ENCODE measurements around the gene EML2.

DNA sequence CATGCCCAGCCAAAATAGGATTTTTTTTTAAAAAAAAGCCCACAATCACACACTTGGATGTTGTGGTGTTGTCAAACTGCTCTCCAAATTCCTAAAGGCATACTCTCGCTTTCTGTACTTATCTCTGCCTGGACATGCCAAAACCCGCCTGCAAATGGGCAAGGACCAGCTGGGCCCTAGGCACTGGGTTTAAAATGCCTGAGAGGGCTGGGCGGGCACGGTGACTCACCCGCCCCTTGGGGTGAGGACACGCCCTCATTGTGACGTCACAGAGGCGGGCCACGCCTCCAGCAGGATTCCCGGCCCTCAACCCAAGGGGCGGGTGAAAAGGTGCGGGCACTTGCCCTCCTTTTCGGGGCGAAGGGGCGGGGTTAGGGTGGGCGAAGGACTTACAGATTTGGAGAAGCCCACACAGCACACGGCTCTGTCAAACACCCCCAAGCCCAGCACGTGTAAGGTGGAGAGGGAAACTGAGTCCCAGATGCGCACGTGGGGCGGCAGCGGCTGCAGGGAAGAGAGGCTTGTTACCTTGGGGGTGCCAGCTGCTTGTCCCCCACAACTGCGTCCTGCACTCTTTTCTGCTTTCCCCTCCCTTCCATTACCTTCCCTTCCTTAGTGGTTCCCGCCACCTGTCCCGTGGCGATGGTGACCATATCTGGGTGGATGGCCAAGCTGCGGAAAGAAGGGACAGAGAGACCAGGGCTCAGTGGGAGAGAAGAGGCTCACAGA lies 6.6 kb downstream of the EML2 start:
- TF ChIP-seq, protein P1, sequence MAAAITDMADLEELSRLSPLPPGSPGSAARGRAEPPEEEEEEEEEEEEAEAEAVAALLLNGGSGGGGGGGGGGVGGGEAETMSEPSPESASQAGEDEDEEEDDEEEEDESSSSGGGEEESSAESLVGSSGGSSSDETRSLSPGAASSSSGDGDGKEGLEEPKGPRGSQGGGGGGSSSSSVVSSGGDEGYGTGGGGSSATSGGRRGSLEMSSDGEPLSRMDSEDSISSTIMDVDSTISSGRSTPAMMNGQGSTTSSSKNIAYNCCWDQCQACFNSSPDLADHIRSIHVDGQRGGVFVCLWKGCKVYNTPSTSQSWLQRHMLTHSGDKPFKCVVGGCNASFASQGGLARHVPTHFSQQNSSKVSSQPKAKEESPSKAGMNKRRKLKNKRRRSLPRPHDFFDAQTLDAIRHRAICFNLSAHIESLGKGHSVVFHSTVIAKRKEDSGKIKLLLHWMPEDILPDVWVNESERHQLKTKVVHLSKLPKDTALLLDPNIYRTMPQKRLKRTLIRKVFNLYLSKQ (tag by site-specific recombination; IDR thresholded peaks at IDR 0.05; ENCODE audit: borderline replicate concordance) = no peak
- TF ChIP-seq OVOL3 (tag by site-specific recombination; IDR thresholded peaks at IDR 0.05) = no peak
- no peak for TF ChIP-seq CTCF (tag by site-specific recombination; IDR thresholded peaks at IDR 0.05)
- no peak for TF ChIP-seq YY1 (tag by site-specific recombination; IDR thresholded peaks at IDR 0.05)
- no peak for TF ChIP-seq ZNF133 (tag by site-specific recombination; IDR thresholded peaks at IDR 0.05)
- TF ChIP-seq ZNF473 (tag by site-specific recombination; IDR thresholded peaks at IDR 0.05) = no peak
- TF ChIP-seq ZBTB49 (tag by site-specific recombination; IDR thresholded peaks at IDR 0.05; ENCODE audit: low read depth) = no peak
- no peak for TF ChIP-seq ZNF707 (tag by site-specific recombination; IDR thresholded peaks at IDR 0.05)
- TF ChIP-seq ZNF677 (tag by site-specific recombination; IDR thresholded peaks at IDR 0.05) = no peak
- TF ChIP-seq, protein P2, sequence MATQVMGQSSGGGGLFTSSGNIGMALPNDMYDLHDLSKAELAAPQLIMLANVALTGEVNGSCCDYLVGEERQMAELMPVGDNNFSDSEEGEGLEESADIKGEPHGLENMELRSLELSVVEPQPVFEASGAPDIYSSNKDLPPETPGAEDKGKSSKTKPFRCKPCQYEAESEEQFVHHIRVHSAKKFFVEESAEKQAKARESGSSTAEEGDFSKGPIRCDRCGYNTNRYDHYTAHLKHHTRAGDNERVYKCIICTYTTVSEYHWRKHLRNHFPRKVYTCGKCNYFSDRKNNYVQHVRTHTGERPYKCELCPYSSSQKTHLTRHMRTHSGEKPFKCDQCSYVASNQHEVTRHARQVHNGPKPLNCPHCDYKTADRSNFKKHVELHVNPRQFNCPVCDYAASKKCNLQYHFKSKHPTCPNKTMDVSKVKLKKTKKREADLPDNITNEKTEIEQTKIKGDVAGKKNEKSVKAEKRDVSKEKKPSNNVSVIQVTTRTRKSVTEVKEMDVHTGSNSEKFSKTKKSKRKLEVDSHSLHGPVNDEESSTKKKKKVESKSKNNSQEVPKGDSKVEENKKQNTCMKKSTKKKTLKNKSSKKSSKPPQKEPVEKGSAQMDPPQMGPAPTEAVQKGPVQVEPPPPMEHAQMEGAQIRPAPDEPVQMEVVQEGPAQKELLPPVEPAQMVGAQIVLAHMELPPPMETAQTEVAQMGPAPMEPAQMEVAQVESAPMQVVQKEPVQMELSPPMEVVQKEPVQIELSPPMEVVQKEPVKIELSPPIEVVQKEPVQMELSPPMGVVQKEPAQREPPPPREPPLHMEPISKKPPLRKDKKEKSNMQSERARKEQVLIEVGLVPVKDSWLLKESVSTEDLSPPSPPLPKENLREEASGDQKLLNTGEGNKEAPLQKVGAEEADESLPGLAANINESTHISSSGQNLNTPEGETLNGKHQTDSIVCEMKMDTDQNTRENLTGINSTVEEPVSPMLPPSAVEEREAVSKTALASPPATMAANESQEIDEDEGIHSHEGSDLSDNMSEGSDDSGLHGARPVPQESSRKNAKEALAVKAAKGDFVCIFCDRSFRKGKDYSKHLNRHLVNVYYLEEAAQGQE (tag by site-specific recombination; IDR thresholded peaks at IDR 0.05) = no peak
